ENCODE data around the gene LRMDA.

GRCh38 chr10:76066457-76066856, 635.0 kb downstream of the LRMDA start:
- TF ChIP-seq POLR2A (IDR thresholded peaks at IDR 0.05) (no peak), CTCF (IDR thresholded peaks at IDR 0.05) (no peak)
